Activated T-helper 1 cell treated with anti-CD3 and anti-CD28 coated beads, Interleukin-12 subunit alpha, Interleukin-12 subunit beta, Interleukin-2, Interleukin-4 antibody, amounts not matched to agents 30 ng/mL and 10 ng/mL and 1 ng/mL, durations not matched to agents 14 hours and 24 hours and 36 hours (primary cell): Measurements from ENCODE around the gene PLAC9. TPM values are rescaled to one million over a fixed set of nuclear protein-coding genes. Genes with fewer than 3 reads are reported as not detected.
"Not testable (repeated sequence)": the region's sequence is repeated elsewhere in the genome, so short reads cannot be mapped to it uniquely, and the experiment has no call there.

ENCODE experiments used
- DNase-seq: peaks from one replicate; pipeline ENCODE4 v3.0.0; 2021; ENCODE audit warnings: low spot score
- H3K27ac Mint-ChIP-seq: one replicate; pipeline ENCODE4 v1.8.0; 2021; ENCODE audit warnings: mild to moderate bottlenecking, mixed read lengths
- H3K27me3 Mint-ChIP-seq: one replicate; pipeline ENCODE4 v1.8.0; 2022; ENCODE audit warnings: mild to moderate bottlenecking, moderate library complexity, mixed read lengths; ENCODE audit not compliant: insufficient read depth
- H3K36me3 Mint-ChIP-seq: one replicate; pipeline ENCODE4 v1.8.0; 2021; ENCODE audit warnings: low read depth, mixed read lengths
- H3K4me1 Mint-ChIP-seq: one replicate; pipeline ENCODE4 v1.8.0; 2021; ENCODE audit warnings: low read depth, mixed read lengths
- H3K4me3 Mint-ChIP-seq: one replicate; pipeline ENCODE4 v1.8.0; 2021; ENCODE audit warnings: mild to moderate bottlenecking, moderate library complexity, mixed read lengths
- H3K9me3 Mint-ChIP-seq: one replicate; pipeline ENCODE4 v1.8.0; 2021; ENCODE audit warnings: mixed read lengths
- intact Hi-C: fragments of 100-400 bp; cut with micrococcal nuclease; formaldehyde crosslinking; loops from one replicate; pipeline ENCODE4 v1.15.1; 2024
- total RNA-seq: library from RNA; stranded (reverse); gene quantifications from 2 replicates; pipeline ENCODE4 v1.2.3, GENCODE V29; 2022

The PLAC9 gene
- total RNA-seq = not detected in 2 replicates

GRCh38 chr10:80132299-80133139 lies at the start of gene PLAC9:
Gene PLAC9, plus strand, starts transcription at chr10:80132730. Its CDS starts 33 bp downstream, at chr10:80132763.
- Mint-ChIP-seq H3K9me3 (no peaks in the 10 kb centered on the region), H3K4me1 (no peaks in the 10 kb centered on the region), H3K4me3 (no peak within 1 kb of the TSS), H3K36me3 (no peaks in the 10 kb centered on the region), H3K27ac (no peak within 1 kb of the TSS), H3K27me3 (peaks cover 38% of the 10 kb centered on the region)
- no peak for DNase-seq
- intact Hi-C loops = no loop called here

- Mint-ChIP-seq H3K36me3 (peaks cover 1% of the 10 kb centered on the region), H3K4me1 (no peaks in the 10 kb centered on the region), H3K27me3 (no peaks in the 10 kb centered on the region), H3K9me3 (no peaks in the 10 kb centered on the region), H3K4me3 (no peak overlapping the region), H3K27ac (no peak overlapping the region)
- DNase-seq = no peak
- intact Hi-C loops = no loop called here
Measured at GRCh38 chr10:80090121-80090520, 42.4 kb upstream of the PLAC9 start.

GRCh38 chr10:80094231-80094630 lies 38.3 kb upstream of the PLAC9 start:
- Mint-ChIP-seq H3K27me3 (peaks cover 1% of the 10 kb centered on the region), H3K4me3 (no peak overlapping the region), H3K27ac (no peak overlapping the region), H3K9me3 (no peaks in the 10 kb centered on the region), H3K4me1 (no peaks in the 10 kb centered on the region), H3K36me3 (peaks cover 1% of the 10 kb centered on the region)
- DNase-seq = no peak
- intact Hi-C loops = no loop called here

- H3K4me3 Mint-ChIP-seq, H3K36me3 Mint-ChIP-seq, DNase-seq, H3K9me3 Mint-ChIP-seq, H3K4me1 Mint-ChIP-seq, H3K27ac Mint-ChIP-seq, H3K27me3 Mint-ChIP-seq, intact Hi-C loops: not testable (repeated sequence)
Measured at GRCh38 chr10:80098272-80098671, 34.3 kb upstream of the PLAC9 start.

- H3K4me1 Mint-ChIP-seq, DNase-seq, H3K9me3 Mint-ChIP-seq, H3K27me3 Mint-ChIP-seq, intact Hi-C loops, H3K36me3 Mint-ChIP-seq, H3K4me3 Mint-ChIP-seq, H3K27ac Mint-ChIP-seq: not testable (repeated sequence)
Measured at GRCh38 chr10:80099295-80099694, 33.2 kb upstream of the PLAC9 start.

GRCh38 chr10:80100116-80100515 lies 32.4 kb upstream of the PLAC9 start:
- Mint-ChIP-seq H3K9me3 (no peaks in the 10 kb centered on the region), H3K4me3 (no peak overlapping the region), H3K27me3 (peaks cover 4% of the 10 kb centered on the region)

GRCh38 chr10:80100861-80101695 lies 31.5 kb upstream of the PLAC9 start:
- H3K27ac Mint-ChIP-seq = no peak overlapping the region
- intact Hi-C loops = no loop called here

More at GRCh38 chr10:80100116-80100515, 32.4 kb upstream of the PLAC9 start:
- no peak for DNase-seq
- no peaks in the 10 kb centered on the region for H3K4me1 Mint-ChIP-seq
- no peaks in the 10 kb centered on the region for H3K36me3 Mint-ChIP-seq
- no peak overlapping the region for H3K27ac Mint-ChIP-seq
- intact Hi-C loops = no loop called here

GRCh38 chr10:80104066-80104926 lies 28.2 kb upstream of the PLAC9 start:
- Mint-ChIP-seq H3K4me1 (no peaks in the 10 kb centered on the region), H3K36me3 (no peaks in the 10 kb centered on the region), H3K27me3 (peaks cover 2% of the 10 kb centered on the region), H3K4me3 (no peak overlapping the region), H3K27ac (no peak overlapping the region), H3K9me3 (peaks cover 11% of the 10 kb centered on the region)
- intact Hi-C loops = no loop called here
- no peak for DNase-seq

More at GRCh38 chr10:80100861-80101695, 31.5 kb upstream of the PLAC9 start:
- Mint-ChIP-seq H3K4me3 (no peak overlapping the region), H3K9me3 (no peaks in the 10 kb centered on the region), H3K27me3 (peaks cover 4% of the 10 kb centered on the region), H3K36me3 (no peaks in the 10 kb centered on the region), H3K4me1 (no peaks in the 10 kb centered on the region)
- no peak for DNase-seq

- no peak for DNase-seq
- H3K36me3 Mint-ChIP-seq = no peaks in the 10 kb centered on the region
- H3K4me1 Mint-ChIP-seq = no peaks in the 10 kb centered on the region
- peaks cover 11% of the 10 kb centered on the region for H3K9me3 Mint-ChIP-seq
- peaks cover under 1% of the 10 kb centered on the region for H3K27me3 Mint-ChIP-seq
- intact Hi-C loops = no loop called here
- no peak overlapping the region for H3K4me3 Mint-ChIP-seq
- no peak overlapping the region for H3K27ac Mint-ChIP-seq
Measured at GRCh38 chr10:80108576-80109239, 23.8 kb upstream of the PLAC9 start.

- Mint-ChIP-seq H3K27me3 (no peaks in the 10 kb centered on the region), H3K36me3 (no peaks in the 10 kb centered on the region), H3K4me3 (no peak overlapping the region), H3K9me3 (peaks cover 11% of the 10 kb centered on the region), H3K27ac (no peak overlapping the region), H3K4me1 (no peaks in the 10 kb centered on the region)
- intact Hi-C loops = no loop called here
- no peak for DNase-seq
Measured at GRCh38 chr10:80110986-80111385, 21.5 kb upstream of the PLAC9 start.

- Mint-ChIP-seq H3K4me3 (no peak overlapping the region), H3K27me3 (peaks cover 11% of the 10 kb centered on the region), H3K27ac (no peak overlapping the region), H3K9me3 (no peaks in the 10 kb centered on the region), H3K36me3 (no peaks in the 10 kb centered on the region), H3K4me1 (no peaks in the 10 kb centered on the region)
- intact Hi-C loops = no loop called here
- DNase-seq = no peak
Measured at GRCh38 chr10:80118669-80119068, 13.9 kb upstream of the PLAC9 start.

- H3K4me3 Mint-ChIP-seq = no peak overlapping the region
- DNase-seq = no peak
- no peaks in the 10 kb centered on the region for H3K9me3 Mint-ChIP-seq
- intact Hi-C loops = no loop called here
- no peak overlapping the region for H3K27ac Mint-ChIP-seq
- H3K4me1 Mint-ChIP-seq = no peaks in the 10 kb centered on the region
- no peaks in the 10 kb centered on the region for H3K36me3 Mint-ChIP-seq
- peaks cover 11% of the 10 kb centered on the region for H3K27me3 Mint-ChIP-seq
Measured at GRCh38 chr10:80122110-80122710, 10.3 kb upstream of the PLAC9 start.
